MCF 10A (cell line): Measurements from ENCODE around the gene ANXA4. TPM values are rescaled to one million over a fixed set of nuclear protein-coding genes. Genes with fewer than 3 reads are reported as not detected.

Experiments used
- BruUV-seq: library from RNA; stranded (reverse); fragments of 400-500 nt; replicated peaks from 2 replicates; lab custom pipeline; 2021; lab: Mats Ljungman, UMichigan
- CTCF ChIA-PET: fragments of 300-600 bp; sonication (Branson Sonifier 250); formaldehyde crosslinking; extraction: SDS; loops from one replicate; lab custom pipeline; 2021; ENCODE audit warnings: antibody characterized with exemption, inconsistent platforms; lab: Yijun Ruan, JAX
- POLR2A ChIA-PET: fragments of 300-600, 350-650 bp; sonication (Branson Sonifier 250); formaldehyde crosslinking; extraction: SDS; loops from one replicate; lab custom pipeline; 2020; ENCODE audit warnings: antibody characterized with exemption, inconsistent platforms; lab: Yijun Ruan, JAX
- DNase-seq: peaks from one replicate; pipeline ENCODE4 v3.0.0-alpha.2; 2018; ENCODE audit not compliant: unreplicated experiment
- H3K27ac Mint-ChIP-seq: one replicate; pipeline ENCODE4 v1.8.0; 2022; ENCODE audit warnings: mild to moderate bottlenecking, low read depth, mixed read lengths; ENCODE audit not compliant: unreplicated experiment
- H3K27me3 Mint-ChIP-seq: one replicate; pipeline ENCODE4 v1.8.0; 2022; ENCODE audit warnings: mixed read lengths; ENCODE audit not compliant: insufficient read depth, unreplicated experiment
- H3K36me3 Mint-ChIP-seq: one replicate; pipeline ENCODE4 v1.8.0; 2022; ENCODE audit warnings: mild to moderate bottlenecking, moderate library complexity, mixed read lengths; ENCODE audit not compliant: insufficient read depth, unreplicated experiment
- H3K4me1 Mint-ChIP-seq: one replicate; pipeline ENCODE4 v1.8.0; 2022; ENCODE audit warnings: mixed read lengths; ENCODE audit not compliant: insufficient read depth, unreplicated experiment
- H3K4me3 Mint-ChIP-seq: one replicate; pipeline ENCODE4 v1.8.0; 2022; ENCODE audit warnings: mild to moderate bottlenecking, moderate library complexity, mixed read lengths; ENCODE audit not compliant: unreplicated experiment
- H3K9me3 Mint-ChIP-seq: one replicate; pipeline ENCODE4 v1.8.0; 2022; ENCODE audit warnings: mixed read lengths; ENCODE audit not compliant: unreplicated experiment
- CTCF ChIP-seq: fragments of 200-600 bp; IDR thresholded peaks from one replicate; pipeline ENCODE4 v1.8.0; 2022; ENCODE audit warnings: antibody characterized with exemption, mild to moderate bottlenecking; ENCODE audit not compliant: unreplicated experiment
- intact Hi-C: fragments of 100-400 bp; cut with micrococcal nuclease; formaldehyde crosslinking; loops from 2 replicates; pipeline ENCODE4 v1.14.1; 2022
- total RNA-seq: library from RNA; stranded (reverse); gene quantifications from 2 replicates; pipeline ENCODE4 v1.2.3, GENCODE V29; 2022

The ANXA4 gene
- total RNA-seq, 1 experiment from 2014 or later, result 82.9 TPM

DNA sequence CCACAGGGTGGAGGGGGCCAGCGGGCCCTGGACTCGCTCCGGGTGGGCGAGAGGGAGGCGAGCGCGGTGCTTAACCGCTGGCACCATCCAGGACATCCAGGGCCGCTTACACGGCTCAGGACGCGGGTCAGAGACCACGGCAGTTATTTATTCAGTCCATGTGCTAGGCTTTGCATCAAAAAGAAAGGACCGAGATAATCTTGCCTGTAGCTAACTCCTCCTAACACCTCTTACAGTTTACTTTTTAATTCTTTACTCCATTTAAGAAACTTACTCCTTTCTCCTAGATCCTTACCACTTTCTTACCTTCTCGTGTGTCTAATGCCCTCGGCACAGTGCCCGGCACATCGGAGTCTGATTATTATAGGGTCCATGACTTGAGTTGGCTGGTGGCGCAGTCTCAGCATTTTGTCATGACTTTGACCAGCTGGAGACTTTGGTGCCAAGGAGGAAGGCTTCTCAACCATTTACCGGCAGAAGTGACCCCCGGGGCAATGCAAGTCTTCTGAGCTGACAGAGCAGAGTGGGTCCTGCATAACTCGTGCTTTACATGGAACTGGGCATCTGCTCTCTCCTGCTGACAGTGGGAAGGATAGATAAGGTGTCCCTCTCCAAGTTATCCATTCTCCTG, 503 bp downstream of the ANXA4 start:
- Mint-ChIP-seq H3K27ac (peak overlapping the region; percentile 97), H3K4me3 (peak overlapping the region; percentile 83), H3K9me3 (no peaks in the 10 kb centered on the region), H3K4me1 (peaks cover 14% of the 10 kb centered on the region), H3K36me3 (peaks cover 24% of the 10 kb centered on the region), H3K27me3 (no peaks in the 10 kb centered on the region)
- ChIA-PET POLR2A (interaction anchor here (0.7 to 6.1 kb wide), 25 partner anchors 9 to 305 kb away, joined by 3 to 107 read pairs (median 13); partner anchors contain the start of genes AAK1, GMCL1, MXD1 and NFU1), CTCF (interaction anchor here (0.6 to 6.5 kb wide), 7 partner anchors 14 to 432 kb away, joined by 3 to 44 read pairs (median 6); no protein-coding TSS in a partner anchor)
- intact Hi-C loops, result loop anchor here (1.0 to 5.0 kb wide), 3 partner anchors 28 to 400 kb away; no protein-coding TSS in a partner anchor
- TSS peak; percentile 46 for BruUV-seq
- peak; percentile 23 for DNase-seq
- TF ChIP-seq CTCF, result no peak

GRCh38 chr2:69743847-69744264, 1.9 kb downstream of the ANXA4 start:
- no peak overlapping the region for H3K4me3 Mint-ChIP-seq
- ChIA-PET POLR2A (interaction anchor here (0.6 to 6.1 kb wide), 9 partner anchors 10 to 87 kb away, joined by 3 to 107 read pairs (median 6); no protein-coding TSS in a partner anchor), CTCF (interaction anchor here (0.6 to 6.5 kb wide), 6 partner anchors 8 to 72 kb away, joined by 3 to 44 read pairs (median 4); no protein-coding TSS in a partner anchor)
- no peak for DNase-seq
- no peaks in the 10 kb centered on the region for H3K9me3 Mint-ChIP-seq
- H3K4me1 Mint-ChIP-seq, result peaks cover 14% of the 10 kb centered on the region
- peak overlapping the region; percentile 46 for H3K27ac Mint-ChIP-seq
- TF ChIP-seq CTCF, result no peak
- H3K36me3 Mint-ChIP-seq, result peaks cover 25% of the 10 kb centered on the region
- no TSS peak for BruUV-seq
- H3K27me3 Mint-ChIP-seq, result no peaks in the 10 kb centered on the region
- intact Hi-C loops, result loop anchor here (5.0 kb wide), 2 partner anchors 53 to 398 kb away; no protein-coding TSS in a partner anchor

- H3K27ac Mint-ChIP-seq, result peak overlapping the region; percentile 46
- no peaks in the 10 kb centered on the region for H3K9me3 Mint-ChIP-seq
- peaks cover 28% of the 10 kb centered on the region for H3K36me3 Mint-ChIP-seq
- H3K27me3 Mint-ChIP-seq, result no peaks in the 10 kb centered on the region
- no peak for DNase-seq
- ChIA-PET CTCF (interaction anchor here (2.0 to 6.5 kb wide), 3 partner anchors 18 to 72 kb away, joined by 5 to 44 read pairs (median 14); no protein-coding TSS in a partner anchor), POLR2A (interaction anchor here (0.6 to 6.1 kb wide), 8 partner anchors 9 to 41 kb away, joined by 3 to 107 read pairs (median 5); no protein-coding TSS in a partner anchor)
- H3K4me3 Mint-ChIP-seq, result no peak overlapping the region
- H3K4me1 Mint-ChIP-seq, result peaks cover 14% of the 10 kb centered on the region
- intact Hi-C loops, result loop anchor here (5.0 kb wide), 2 partner anchors 53 to 398 kb away; no protein-coding TSS in a partner anchor
- no TSS peak for BruUV-seq
- no peak for TF ChIP-seq CTCF
These were observed 2.5 kb downstream of the ANXA4 start for GRCh38 chr2:69744456-69744855.

DNA sequence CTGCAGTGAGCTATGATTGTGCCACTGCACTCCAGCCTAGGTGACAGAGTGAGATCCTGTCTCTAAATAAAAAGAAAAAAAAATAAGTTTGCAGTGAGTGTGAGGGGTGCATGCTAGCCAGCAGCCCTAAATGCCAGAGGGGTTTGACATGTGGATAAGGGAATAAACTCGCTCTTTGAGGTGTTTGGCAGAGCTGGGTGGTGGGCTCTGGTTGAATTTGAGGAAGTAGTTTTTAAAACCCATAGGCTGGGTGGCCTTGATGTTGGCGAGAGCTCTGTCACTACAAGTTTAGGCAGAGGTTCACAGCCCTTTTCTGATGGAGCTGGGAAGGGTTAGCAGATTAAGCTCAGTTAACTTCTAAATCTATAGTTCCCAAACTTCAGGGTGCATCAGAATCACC, 3.1 kb downstream of the ANXA4 start:
- no TSS peak for BruUV-seq
- Mint-ChIP-seq H3K4me3 (no peak overlapping the region), H3K9me3 (no peaks in the 10 kb centered on the region), H3K4me1 (peaks cover 14% of the 10 kb centered on the region), H3K36me3 (peaks cover 29% of the 10 kb centered on the region), H3K27me3 (no peaks in the 10 kb centered on the region), H3K27ac (peak overlapping the region; percentile 35)
- no peak for TF ChIP-seq CTCF
- POLR2A ChIA-PET, result interaction anchor here (1.1 to 6.1 kb wide), 5 partner anchors 9 to 25 kb away, joined by 3 to 107 read pairs (median 6); no protein-coding TSS in a partner anchor
- intact Hi-C loops, result no loop called here
- no peak for DNase-seq
- CTCF ChIA-PET, result interaction anchor here (2.0 to 6.5 kb wide), 3 partner anchors 18 to 71 kb away, joined by 5 to 44 read pairs (median 14); no protein-coding TSS in a partner anchor
